NB4 (cell line): ENCODE measurements around the gene QRICH1.

Experiments used
- CTCF ChIP-seq: IDR thresholded peaks from one replicate; pipeline ENCODE4 v1.5.1; 2012; ENCODE audit warnings: low read depth, low read length
- POLR2A ChIP-seq: IDR thresholded peaks from 2 replicates; pipeline ENCODE4 v1.6.1; 2011; ENCODE audit warnings: mild to moderate bottlenecking; ENCODE audit not compliant: insufficient read length; ENCODE audit errors: extremely low read depth

- peak; percentile 74 for TF ChIP-seq POLR2A
- TF ChIP-seq CTCF: no peak
Observed at GRCh38 chr3:49104427-49105291, 10.8 kb upstream of the QRICH1 start, which contains the start of gene QARS1.
